ENCODE measurements around the gene TRMT1.

DNA sequence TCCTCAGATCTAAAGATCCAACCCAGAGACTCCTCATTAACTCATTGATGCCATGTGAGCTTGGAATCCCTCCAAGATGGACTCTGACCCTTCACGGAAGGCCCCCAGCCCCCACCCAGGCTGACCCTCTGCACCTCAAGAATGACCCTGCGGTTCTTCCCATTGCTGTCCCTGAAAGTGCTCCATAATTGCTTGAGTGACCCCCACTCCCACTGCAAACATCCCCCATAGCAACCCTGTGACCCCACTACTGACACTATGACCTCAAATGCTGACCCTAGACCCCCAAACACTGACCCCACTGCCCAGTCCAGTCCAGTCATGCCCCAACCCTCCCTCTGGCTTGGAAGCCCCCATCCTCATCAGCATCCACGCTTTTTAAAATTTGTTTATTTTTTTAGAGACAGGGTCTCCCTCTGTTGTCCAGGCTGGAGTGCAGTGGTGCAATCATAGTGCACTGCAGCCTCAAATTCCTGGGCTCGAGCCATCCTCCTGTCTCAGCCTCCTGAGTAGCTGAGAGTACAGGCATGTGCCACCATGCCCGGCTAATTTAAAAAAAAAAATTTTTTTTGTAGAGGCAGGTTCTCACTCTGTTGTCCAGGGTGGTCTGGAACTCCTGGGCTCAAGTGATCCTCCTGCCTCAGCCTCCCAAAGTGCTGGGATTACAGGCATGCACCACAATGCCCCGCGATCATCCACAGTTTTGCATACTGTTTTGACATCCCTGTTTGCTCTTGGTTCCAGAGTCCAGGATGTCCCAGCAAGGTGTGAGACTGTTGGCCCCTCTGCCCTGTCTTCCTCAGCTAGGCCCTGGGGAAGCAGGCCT, 14.7 kb downstream of the TRMT1 start:
- no peak for TF ChIP-seq CTCF (IDR thresholded peaks at IDR 0.05)
- TF ChIP-seq POLR2A (IDR thresholded peaks at IDR 0.05): no peak

Data from uterus (tissue), 2 donors.